Stomach (tissue), 9 donors: Measurements from ENCODE around the gene VILL. TPM values are rescaled to one million over a fixed set of nuclear protein-coding genes. Genes with fewer than 3 reads are reported as not detected.

Experiments
- DNase-seq, 2 donors: peaks; one replicate each; pipeline versions ENCODE4 v3.0.0 to v3.0.0-alpha.2; 2013 to 2019
- H3K27ac ChIP-seq, 5 donors: fragments of 200-600 bp in 4 of 5; sonication (generic) in 4 of 5; one replicate each; pipeline ENCODE4 v1.5.1; 2013 to 2019; ENCODE audit warnings: mild to moderate bottlenecking in 1 of 5, moderate library complexity in 1 of 5
- H3K27me3 ChIP-seq, 3 donors: fragments of 200-600 bp; sonication (generic); one replicate each; pipeline ENCODE4 v1.5.1; 2017 to 2019; ENCODE audit warnings: mixed run types in 1 of 3
- H3K36me3 ChIP-seq, 4 donors: fragments of 200-600 bp; sonication (generic); 1 replicate in 3 of 4; 2 replicates in 1 of 4; pipeline ENCODE4 v1.5.1; 2016 to 2019
- H3K4me1 ChIP-seq, 4 donors: fragments of 200-600 bp; sonication (generic); one replicate each; pipeline ENCODE4 v1.5.1; 2016 to 2019
- H3K4me3 ChIP-seq, 4 donors: fragments of 200-600 bp; sonication (generic) in 3 of 4; one replicate each; pipeline ENCODE4 v1.5.1; 2016 to 2019; ENCODE audit warnings: mild to moderate bottlenecking in 1 of 4
- H3K9me3 ChIP-seq, 4 donors: fragments of 200-600 bp; sonication (generic); one replicate each; pipeline ENCODE4 v1.5.1; 2016 to 2019
- CTCF ChIP-seq, 7 experiments: fragments of 450-650 bp in 4 of 7; fragments of 200-600 bp in 3 of 7; sonication (generic) in 3 of 7; IDR thresholded peaks; one replicate each; pipeline ENCODE4 v1.5.1; 2016 to 2019; ENCODE audit warnings: antibody characterized with exemption in 7 of 7, control low read depth in 2 of 7, mild to moderate bottlenecking in 1 of 7
- EP300 ChIP-seq: sonication (generic); formaldehyde crosslinking; IDR thresholded peaks from one replicate; pipeline ENCODE4 v1.6.1; 2017; ENCODE audit warnings: antibody characterized with exemption
- POLR2A ChIP-seq, 4 donors: fragments of 450-650 bp; IDR thresholded peaks; one replicate each; pipeline ENCODE4 v1.6.1; 2016; ENCODE audit warnings: antibody characterized with exemption in 4 of 4, control low read depth in 2 of 4, mild to moderate bottlenecking in 1 of 4, moderate library complexity in 1 of 4
- POLR2AphosphoS5 ChIP-seq, 3 donors: sonication (generic); formaldehyde crosslinking; IDR thresholded peaks; one replicate each; pipeline ENCODE4 v1.6.1; 2016; ENCODE audit warnings: antibody characterized with exemption in 3 of 3
- WGBS, 5 donors: extraction: QIAGEN DNeasy Blood & Tissue Kit in 3 of 5; methylation state at CpG; one replicate each; pipeline versions ENCODE4 v1.1.5 to v1.1.7; 2013 to 2018; 5-methylcytosine and 5-hydroxymethylcytosine counted together
- intact Hi-C: fragments of 100-400 bp; cut with DNase I; formaldehyde crosslinking; loops from one replicate; pipeline ENCODE4 v1.15.1; 2023; ENCODE audit warnings: low total_unique reads
- polyA plus RNA-seq, 3 donors: library from polyadenylated mRNA; stranded (reverse); fragments of 200-250 nt; gene quantifications; one replicate each; pipeline ENCODE4 v1.2.3, GENCODE V29; 2013
- total RNA-seq, 5 donors: library from RNA; depleted of rRNA; stranded (reverse); fragments of >200 nt; gene quantifications; one replicate each; pipeline versions ENCODE4 v1.1.0 to v1.2.3, GENCODE V29; 2014 to 2016
- donor health status: healthy with polysubstance abuse.
- donor health status: Bipolar disorder and iron deficiency.
- donor health status: healthy.

Gene VILL
- total and polyA plus RNA-seq, 8 donors, result 24.1 to 202 (median 84.2) TPM

GRCh38 chr3:37999836-38000235 is 9.2 kb downstream of the VILL start:
- peak in 1 of 2 donors; percentile 20 for DNase-seq
- 82 to 94% (median 88%) methylated on average over 6 of the region's 6 CpGs for WGBS, 5 donors
- Histone ChIP-seq H3K4me1 (peaks cover 45 to 90% (median 79%) of the 10 kb centered on the region in 4 donors), H3K27me3 (no peaks in the 10 kb centered on the region), H3K27ac (peak overlapping the region in 3 of 5 donors; percentile 22 to 79 (median 51)), H3K9me3 (no peaks in the 10 kb centered on the region), H3K4me3 (no peak overlapping the region), H3K36me3 (peaks cover 11 to 56% (median 39%) of the 10 kb centered on the region in 4 donors)
- intact Hi-C loops, result no loop called here
- TF ChIP-seq POLR2A (IDR thresholded peaks at IDR 0.05), result no peak
- TF ChIP-seq CTCF (IDR thresholded peaks at IDR 0.05), result no peak
- no peak for TF ChIP-seq POLR2AphosphoS5 (IDR thresholded peaks at IDR 0.05)
- no peak for TF ChIP-seq EP300

GRCh38 chr3:38000242-38000916 is 9.8 kb downstream of the VILL start:
- no peaks in the 10 kb centered on the region for H3K27me3 ChIP-seq
- peaks cover 51 to 90% (median 81%) of the 10 kb centered on the region in 4 donors for H3K4me1 ChIP-seq
- WGBS, 5 donors, result 90 to 97% (median 93%) methylated on average over 6 of the region's 6 CpGs
- H3K4me3 ChIP-seq, result no peak overlapping the region
- H3K36me3 ChIP-seq, result peaks cover 11 to 55% (median 39%) of the 10 kb centered on the region in 4 donors
- peak in 1 of 2 donors; percentile 22 for DNase-seq
- no peak for TF ChIP-seq CTCF (IDR thresholded peaks at IDR 0.05)
- no peak for TF ChIP-seq POLR2AphosphoS5 (IDR thresholded peaks at IDR 0.05)
- no peak for TF ChIP-seq EP300
- TF ChIP-seq POLR2A (IDR thresholded peaks at IDR 0.05), result no peak
- H3K27ac ChIP-seq, result peak overlapping the region in 4 of 5 donors; percentile 22 to 79 (median 46)
- intact Hi-C loops, result no loop called here
- no peaks in the 10 kb centered on the region for H3K9me3 ChIP-seq

GRCh38 chr3:38000965-38001455 is 10.4 kb downstream of the VILL start:
- Histone ChIP-seq H3K4me1 (peaks cover 52 to 90% (median 83%) of the 10 kb centered on the region in 4 donors), H3K4me3 (no peak overlapping the region), H3K36me3 (peaks cover 11 to 55% (median 42%) of the 10 kb centered on the region in 4 donors), H3K9me3 (no peaks in the 10 kb centered on the region), H3K27me3 (no peaks in the 10 kb centered on the region), H3K27ac (peak overlapping the region; percentile 33 to 79 (median 51))
- no peak for TF ChIP-seq EP300
- no peak for TF ChIP-seq CTCF (IDR thresholded peaks at IDR 0.05)
- no peak for TF ChIP-seq POLR2AphosphoS5 (IDR thresholded peaks at IDR 0.05)
- no peak for TF ChIP-seq POLR2A (IDR thresholded peaks at IDR 0.05)
- DNase-seq, result peak in 1 of 2 donors; percentile 24
- intact Hi-C loops, result no loop called here
- 94 to 100% (median 96%) methylated on average over 6 of the region's 6 CpGs for WGBS, 5 donors

- peak in 1 of 2 donors; percentile 87 for DNase-seq
- Histone ChIP-seq H3K27ac (peak overlapping the region; percentile 33 to 79 (median 51)), H3K9me3 (no peaks in the 10 kb centered on the region), H3K4me1 (peaks cover 52 to 90% (median 80%) of the 10 kb centered on the region in 4 donors), H3K4me3 (no peak overlapping the region), H3K27me3 (no peaks in the 10 kb centered on the region), H3K36me3 (peaks cover 16 to 58% (median 46%) of the 10 kb centered on the region in 4 donors)
- WGBS, 5 donors, result 36 to 100% (median 61%) methylated on average over 1 to 9 of the region's 9 CpGs
- intact Hi-C loops, result no loop called here
- no peak for TF ChIP-seq CTCF (IDR thresholded peaks at IDR 0.05)
- TF ChIP-seq POLR2AphosphoS5 (IDR thresholded peaks at IDR 0.05), result peak in 2 of 3 donors; percentile 40 to 50
Observed at GRCh38 chr3:38001456-38002081, 11.0 kb downstream of the VILL start.
